ENCODE measurements around the gene SEL1L3.

Gene SEL1L3

DNA sequence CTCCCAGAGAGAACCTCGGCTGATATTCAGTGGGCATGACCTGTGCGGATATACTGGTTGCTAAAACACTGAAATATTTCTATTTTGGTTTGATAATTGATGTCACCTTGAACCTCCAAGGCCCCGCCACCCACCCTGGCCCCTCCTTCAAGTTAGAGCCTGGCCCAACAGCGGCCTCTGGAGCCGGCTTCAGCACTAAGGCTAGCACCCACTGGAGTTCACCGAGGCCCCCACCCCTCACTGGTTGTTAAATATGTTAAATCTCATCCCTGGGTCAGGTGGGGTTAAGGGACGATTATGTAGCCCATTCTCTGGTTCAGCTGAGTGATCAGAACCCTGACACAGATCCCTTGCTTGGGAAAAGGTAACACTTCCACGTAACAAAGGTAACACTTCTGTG, 24.3 kb downstream of the SEL1L3 start:
- no peak overlapping the region for H3K27ac ChIP-seq (ENCODE audit: low read length, poor library complexity, severe bottlenecking)
- H3K4me3 ChIP-seq (ENCODE audit: insufficient read depth in 1 of 2, low read depth in 1 of 2, low read length in 2 of 2): no peak overlapping the region

DNA sequence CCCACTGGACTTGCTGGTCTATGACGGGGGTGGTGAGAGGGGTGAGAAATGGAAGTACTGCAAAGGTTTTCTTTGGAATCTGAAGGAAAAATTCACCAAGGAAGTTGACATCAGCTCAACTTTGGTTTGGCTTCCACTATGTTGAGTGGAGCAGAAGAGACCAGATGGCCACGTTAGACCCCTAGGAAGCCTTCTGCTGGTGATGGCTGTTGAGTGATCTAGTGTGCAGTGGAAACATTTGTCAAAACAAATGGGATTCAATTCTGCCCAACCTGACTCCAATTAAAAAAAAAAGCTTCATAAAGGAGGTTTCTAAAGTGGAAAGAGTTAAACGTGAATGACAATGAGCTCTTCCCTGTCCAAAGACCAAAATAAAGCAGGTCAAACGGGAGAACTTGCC, 25.7 kb downstream of the SEL1L3 start:
- no peak overlapping the region for H2BK120ac ChIP-seq (ENCODE audit: low read depth, low read length)
- H2AK5ac ChIP-seq (ENCODE audit: low read length, severe bottlenecking): no peak overlapping the region
- H2BK5ac ChIP-seq (ENCODE audit: low read depth, low read length, poor library complexity, severe bottlenecking): no peak overlapping the region
- no peak overlapping the region for H3K14ac ChIP-seq (ENCODE audit: low read length in 2 of 2)
- DNase-seq: no peak
- H3K4me2 ChIP-seq (ENCODE audit: low read length, poor library complexity, severe bottlenecking): no peak overlapping the region
- H3K27me3 ChIP-seq (ENCODE audit: control insufficient read depth in 1 of 2, insufficient read depth in 1 of 2, low read length in 2 of 2): no peaks in the 10 kb centered on the region
- no peak overlapping the region for H3K27ac ChIP-seq (ENCODE audit: low read length, poor library complexity, severe bottlenecking)
- WGBS: 96% methylated on average over 4 of the region's 4 CpGs
- no peak overlapping the region for H2AFZ ChIP-seq (ENCODE audit: low read depth, low read length)
- H3K23ac ChIP-seq (ENCODE audit: low read length in 2 of 2): no peak overlapping the region
- no peaks in the 10 kb centered on the region for H3K4me1 ChIP-seq (ENCODE audit: control insufficient read depth, insufficient read depth, low read depth, low read length)
- H3K18ac ChIP-seq (ENCODE audit: low read depth in 1 of 2, low read length in 2 of 2): no peak overlapping the region
- H2BK12ac ChIP-seq (ENCODE audit: low read length in 2 of 2): no peak overlapping the region
- H4K8ac ChIP-seq (ENCODE audit: low read length): no peak overlapping the region
- H3K36me3 ChIP-seq (ENCODE audit: control insufficient read depth in 1 of 2, insufficient read depth in 2 of 2, low read depth in 1 of 2, low read length in 2 of 2): no peaks in the 10 kb centered on the region
- no peak overlapping the region for H3K9ac ChIP-seq (ENCODE audit: low read length)
- no peak overlapping the region for H4K91ac ChIP-seq (ENCODE audit: low read length)
- no peak overlapping the region for H3K4ac ChIP-seq (ENCODE audit: low read depth in 1 of 2, low read length in 2 of 2)
- H3K4me3 ChIP-seq (ENCODE audit: insufficient read depth in 1 of 2, low read depth in 1 of 2, low read length in 2 of 2): no peak overlapping the region
- H3K79me1 ChIP-seq (replicated peaks; ENCODE audit: low read length, poor library complexity, severe bottlenecking): no peaks in the 10 kb centered on the region
- H3K9me3 ChIP-seq (ENCODE audit: control insufficient read depth, low read length): no peaks in the 10 kb centered on the region
- H2BK15ac ChIP-seq (ENCODE audit: low read depth, poor library complexity, severe bottlenecking): no peak overlapping the region

More for the DNA sequence above, 24.3 kb downstream of the SEL1L3 start:
- H2AFZ ChIP-seq (ENCODE audit: low read depth, low read length): no peak overlapping the region
- peaks cover 3% of the 10 kb centered on the region for H3K79me1 ChIP-seq (replicated peaks; ENCODE audit: low read length, poor library complexity, severe bottlenecking)
- H3K14ac ChIP-seq (ENCODE audit: low read length in 2 of 2): no peak overlapping the region
- no peak overlapping the region for H3K23ac ChIP-seq (ENCODE audit: low read length in 2 of 2)
- no peak overlapping the region for H2AK5ac ChIP-seq (ENCODE audit: low read length, severe bottlenecking)
- no peaks in the 10 kb centered on the region for H3K9me3 ChIP-seq (ENCODE audit: control insufficient read depth, low read length)
- no peaks in the 10 kb centered on the region for H3K4me1 ChIP-seq (ENCODE audit: control insufficient read depth, insufficient read depth, low read depth, low read length)
- peaks cover 0 to 3% of the 10 kb centered on the region in 2 experiments for H3K27me3 ChIP-seq (ENCODE audit: control insufficient read depth in 1 of 2, insufficient read depth in 1 of 2, low read length in 2 of 2)
- H2BK5ac ChIP-seq (ENCODE audit: low read depth, low read length, poor library complexity, severe bottlenecking): no peak overlapping the region
- H2BK15ac ChIP-seq (ENCODE audit: low read depth, poor library complexity, severe bottlenecking): no peak overlapping the region
- no peak overlapping the region for H2BK12ac ChIP-seq (ENCODE audit: low read length in 2 of 2)
- H4K8ac ChIP-seq (ENCODE audit: low read length): no peak overlapping the region
- no peak overlapping the region for H4K91ac ChIP-seq (ENCODE audit: low read length)
- H3K36me3 ChIP-seq (ENCODE audit: control insufficient read depth in 1 of 2, insufficient read depth in 2 of 2, low read depth in 1 of 2, low read length in 2 of 2): no peaks in the 10 kb centered on the region
- H3K9ac ChIP-seq (ENCODE audit: low read length): no peak overlapping the region
- H3K4ac ChIP-seq (ENCODE audit: low read depth in 1 of 2, low read length in 2 of 2): no peak overlapping the region
- H3K4me2 ChIP-seq (ENCODE audit: low read length, poor library complexity, severe bottlenecking): no peak overlapping the region
- no peak overlapping the region for H2BK120ac ChIP-seq (ENCODE audit: low read depth, low read length)
- DNase-seq: no peak
- H3K18ac ChIP-seq (ENCODE audit: low read depth in 1 of 2, low read length in 2 of 2): no peak overlapping the region
- WGBS: 54% methylated on average over 6 of the region's 8 CpGs

DNA sequence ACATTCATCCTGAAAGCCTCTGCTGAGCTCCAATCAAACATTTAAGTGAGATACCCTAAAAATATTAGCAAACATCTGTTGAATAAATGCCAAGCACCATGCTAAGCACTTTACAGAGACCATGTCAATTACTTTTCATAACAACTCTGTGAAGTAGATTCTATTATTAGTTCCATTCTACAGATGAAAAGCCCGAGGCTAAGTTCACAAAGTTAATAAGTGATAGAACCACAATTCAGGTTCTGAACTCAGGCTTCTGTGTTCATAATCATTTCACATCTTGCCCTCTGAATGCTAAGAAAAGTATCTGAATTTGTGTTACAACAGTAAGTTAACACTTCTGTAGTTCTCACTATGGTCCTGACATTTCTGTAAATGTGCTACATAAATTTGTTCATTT, 27.4 kb downstream of the SEL1L3 start:
- H2BK15ac ChIP-seq (ENCODE audit: low read depth, poor library complexity, severe bottlenecking): no peak overlapping the region
- no peaks in the 10 kb centered on the region for H3K9me3 ChIP-seq (ENCODE audit: control insufficient read depth, low read length)
- H3K4me2 ChIP-seq (ENCODE audit: low read length, poor library complexity, severe bottlenecking): no peak overlapping the region
- no peak overlapping the region for H3K14ac ChIP-seq (ENCODE audit: low read length in 2 of 2)
- H3K4me1 ChIP-seq (ENCODE audit: control insufficient read depth, insufficient read depth, low read depth, low read length): no peaks in the 10 kb centered on the region
- H3K4ac ChIP-seq (ENCODE audit: low read depth in 1 of 2, low read length in 2 of 2): no peak overlapping the region
- no peak overlapping the region for H3K4me3 ChIP-seq (ENCODE audit: insufficient read depth in 1 of 2, low read depth in 1 of 2, low read length in 2 of 2)
- no peak for DNase-seq
- no peak overlapping the region for H3K23ac ChIP-seq (ENCODE audit: low read length in 2 of 2)
- H2BK5ac ChIP-seq (ENCODE audit: low read depth, low read length, poor library complexity, severe bottlenecking): no peak overlapping the region
- H3K36me3 ChIP-seq (ENCODE audit: control insufficient read depth in 1 of 2, insufficient read depth in 2 of 2, low read depth in 1 of 2, low read length in 2 of 2): no peaks in the 10 kb centered on the region
- no peaks in the 10 kb centered on the region for H3K27me3 ChIP-seq (ENCODE audit: control insufficient read depth in 1 of 2, insufficient read depth in 1 of 2, low read length in 2 of 2)
- no peak overlapping the region for H2AK5ac ChIP-seq (ENCODE audit: low read length, severe bottlenecking)
- no peak overlapping the region for H3K18ac ChIP-seq (ENCODE audit: low read depth in 1 of 2, low read length in 2 of 2)
- H2AFZ ChIP-seq (ENCODE audit: low read depth, low read length): no peak overlapping the region
- no peak overlapping the region for H3K9ac ChIP-seq (ENCODE audit: low read length)
- no peaks in the 10 kb centered on the region for H3K79me1 ChIP-seq (replicated peaks; ENCODE audit: low read length, poor library complexity, severe bottlenecking)
- H2BK12ac ChIP-seq (ENCODE audit: low read length in 2 of 2): no peak overlapping the region
- no peak overlapping the region for H2BK120ac ChIP-seq (ENCODE audit: low read depth, low read length)
- H4K91ac ChIP-seq (ENCODE audit: low read length): no peak overlapping the region
- no peak overlapping the region for H4K8ac ChIP-seq (ENCODE audit: low read length)
- H3K27ac ChIP-seq (ENCODE audit: low read length, poor library complexity, severe bottlenecking): no peak overlapping the region
- no CpG with 5 or more reads among the region's 1 CpG for WGBS

DNA sequence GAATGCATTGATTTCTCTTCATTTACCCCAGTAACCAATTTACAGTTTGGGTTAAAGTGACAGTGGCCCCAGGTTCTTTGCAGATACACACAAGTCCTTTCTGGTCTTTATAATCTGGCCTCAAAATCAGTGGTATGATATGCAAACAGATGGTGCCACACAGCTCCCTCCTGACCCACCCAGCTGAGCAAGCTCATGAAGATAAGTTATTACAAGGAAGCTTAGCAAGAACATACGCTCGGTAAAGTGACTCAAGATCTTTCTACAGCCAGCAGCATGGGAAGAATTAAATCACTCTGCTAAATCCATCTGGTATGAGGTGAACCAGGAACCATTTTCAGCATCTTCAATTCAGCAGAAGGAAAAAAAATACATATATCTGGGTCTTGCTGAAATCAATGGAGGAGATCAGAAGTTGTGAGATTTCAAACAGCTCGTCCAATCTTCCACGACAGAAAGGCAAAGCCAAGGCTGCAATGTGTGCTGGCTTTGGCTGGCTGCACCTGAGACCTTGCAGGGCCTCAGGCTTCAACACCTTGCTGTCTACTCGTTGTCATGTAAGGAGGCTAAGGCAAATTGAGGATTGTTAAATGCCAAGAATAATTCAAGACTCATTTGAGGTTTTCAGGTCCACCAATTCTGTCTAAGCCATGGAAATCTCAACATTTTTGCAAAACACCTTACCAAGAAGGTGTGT, 28.2 kb downstream of the SEL1L3 start:
- DNase-seq: no peak
- Histone ChIP-seq H2AK5ac (ENCODE audit: low read length, severe bottlenecking) (no peak overlapping the region), H3K9me3 (ENCODE audit: control insufficient read depth, low read length) (no peaks in the 10 kb centered on the region), H3K4me3 (ENCODE audit: insufficient read depth in 1 of 2, low read depth in 1 of 2, low read length in 2 of 2) (no peak overlapping the region), H3K4me2 (ENCODE audit: low read length, poor library complexity, severe bottlenecking) (no peak overlapping the region), H3K18ac (ENCODE audit: low read depth in 1 of 2, low read length in 2 of 2) (no peak overlapping the region), H4K8ac (ENCODE audit: low read length) (no peak overlapping the region), H2BK120ac (ENCODE audit: low read depth, low read length) (no peak overlapping the region), H3K9ac (ENCODE audit: low read length) (no peak overlapping the region), H3K79me1 (replicated peaks; ENCODE audit: low read length, poor library complexity, severe bottlenecking) (no peaks in the 10 kb centered on the region), H2BK5ac (ENCODE audit: low read depth, low read length, poor library complexity, severe bottlenecking) (no peak overlapping the region), H4K91ac (ENCODE audit: low read length) (no peak overlapping the region), H2AFZ (ENCODE audit: low read depth, low read length) (no peak overlapping the region), H2BK15ac (ENCODE audit: low read depth, poor library complexity, severe bottlenecking) (no peak overlapping the region), H3K23ac (ENCODE audit: low read length in 2 of 2) (no peak overlapping the region), H2BK12ac (ENCODE audit: low read length in 2 of 2) (no peak overlapping the region), H3K4me1 (ENCODE audit: control insufficient read depth, insufficient read depth, low read depth, low read length) (no peaks in the 10 kb centered on the region), H3K27me3 (ENCODE audit: control insufficient read depth in 1 of 2, insufficient read depth in 1 of 2, low read length in 2 of 2) (no peaks in the 10 kb centered on the region), H3K27ac (ENCODE audit: low read length, poor library complexity, severe bottlenecking) (no peak overlapping the region), H3K14ac (ENCODE audit: low read length in 2 of 2) (no peak overlapping the region), H3K4ac (ENCODE audit: low read depth in 1 of 2, low read length in 2 of 2) (no peak overlapping the region), H3K36me3 (ENCODE audit: control insufficient read depth in 1 of 2, insufficient read depth in 2 of 2, low read depth in 1 of 2, low read length in 2 of 2) (no peaks in the 10 kb centered on the region)
- WGBS: 82% methylated on average over 5 of the region's 5 CpGs

All from mesenchymal stem cell (in vitro differentiated cells and primary cell).